ENCODE data around the gene CT45A7. TPM values are rescaled to one million over a fixed set of nuclear protein-coding genes. Genes with fewer than 3 reads are reported as not detected.
"Not testable (repeated sequence)": the region's sequence is repeated elsewhere in the genome, so short reads cannot be mapped to it uniquely, and the experiment has no call there.

CT45A7 gene
- total and polyA plus RNA-seq, 2 of the 4 experiments (the other 2 are of a cell fraction), result not detected

GRCh38 chrX:135819912-135820311 lies 17.2 kb downstream of the CT45A7 start, which contains the start of gene CT45A2:
CT45A2 (minus strand) TSS chrX:135820012; CDS start chrX:135816265, 3,747 bp downstream.
- BruUV-seq (replicated peaks); H3K4ac ChIP-seq (ENCODE audit: low read depth, low read length); H3K4me2 ChIP-seq (ENCODE audit: low read depth, low read length); H2AK9ac ChIP-seq (replicated peaks; ENCODE audit: low read depth, low read length, poor library complexity); dilution Hi-C loops (cut with HindIII; ENCODE audit: low sequenced_read_pairs, unreplicated experiment); H4K8ac ChIP-seq (ENCODE audit: low read depth in 2 of 2, low read length in 2 of 2); H2BK15ac ChIP-seq (ENCODE audit: low read depth, low read length); POLR2A ChIA-PET (ENCODE audit: unreplicated experiment); CTCF ChIA-PET; H3K4me3 ChIP-seq (ENCODE audit: insufficient read depth, low read depth, low read length); H3K18ac ChIP-seq (ENCODE audit: low read depth, low read length); H2AK5ac ChIP-seq (ENCODE audit: low read depth, low read length); ATAC-seq (ENCODE audit: low read depth); H2BK5ac ChIP-seq (ENCODE audit: low read depth, low read length, poor library complexity, severe bottlenecking); intact Hi-C loops (cut with micrococcal nuclease); H2AFZ ChIP-seq (replicated peaks; ENCODE audit: low read length, poor library complexity); H4K20me1 ChIP-seq (ENCODE audit: insufficient read depth, low read length); in situ Hi-C loops (cut with MboI; ENCODE audit: low sequenced_read_pairs); H2BK120ac ChIP-seq (ENCODE audit: low read depth, low read length); H4K5ac ChIP-seq (ENCODE audit: low read depth, low read length); H3K23ac ChIP-seq (ENCODE audit: low read depth, low read length); H3K27me3 ChIP-seq (ENCODE audit: control insufficient read depth, insufficient read depth, low read length); DNase-seq; H4K91ac ChIP-seq (ENCODE audit: insufficient read depth, low read depth, low read length); H3K14ac ChIP-seq (replicated peaks; ENCODE audit: low read depth, low read length); H3K4me1 ChIP-seq (ENCODE audit: control insufficient read depth, insufficient read depth, low read length); H3K36me3 ChIP-seq (ENCODE audit: control insufficient read depth, insufficient read depth, low read length); H3K9ac ChIP-seq (ENCODE audit: low read depth, low read length); H3K9me1 ChIP-seq (ENCODE audit: insufficient read depth, low read length); H3K56ac ChIP-seq (ENCODE audit: extremely low read depth, insufficient read depth, low read length); H3K27ac ChIP-seq (ENCODE audit: insufficient read depth, low read length); H3K79me1 ChIP-seq (ENCODE audit: low read depth in 1 of 2, low read length in 2 of 2); H2BK20ac ChIP-seq (ENCODE audit: low read depth, low read length); H3K9me3 ChIP-seq (ENCODE audit: control insufficient read depth, insufficient read depth, low read length): not testable (repeated sequence)
- WGBS, 2 experiments (ENCODE audit: extremely low coverage in 2 of 2, insufficient read length in 1 of 2), result no CpG with 5 or more reads among the region's 17 CpGs

- no CpG with 5 or more reads among the region's 16 CpGs for WGBS, 2 experiments (ENCODE audit: extremely low coverage in 2 of 2, insufficient read length in 1 of 2)
- H3K23ac ChIP-seq (ENCODE audit: low read depth, low read length); dilution Hi-C loops (cut with HindIII; ENCODE audit: low sequenced_read_pairs, unreplicated experiment); H2AK5ac ChIP-seq (ENCODE audit: low read depth, low read length); CTCF ChIA-PET; H3K14ac ChIP-seq (replicated peaks; ENCODE audit: low read depth, low read length); H4K5ac ChIP-seq (ENCODE audit: low read depth, low read length); H2BK15ac ChIP-seq (ENCODE audit: low read depth, low read length); H3K4me1 ChIP-seq (ENCODE audit: control insufficient read depth, insufficient read depth, low read length); H3K4ac ChIP-seq (ENCODE audit: low read depth, low read length); H2AK9ac ChIP-seq (replicated peaks; ENCODE audit: low read depth, low read length, poor library complexity); POLR2A ChIA-PET (ENCODE audit: unreplicated experiment); H3K56ac ChIP-seq (ENCODE audit: extremely low read depth, insufficient read depth, low read length); H3K9me1 ChIP-seq (ENCODE audit: insufficient read depth, low read length); H4K8ac ChIP-seq (ENCODE audit: low read depth in 2 of 2, low read length in 2 of 2); H3K27me3 ChIP-seq (ENCODE audit: control insufficient read depth, insufficient read depth, low read length); H3K36me3 ChIP-seq (ENCODE audit: control insufficient read depth, insufficient read depth, low read length); H3K4me3 ChIP-seq (ENCODE audit: insufficient read depth, low read depth, low read length); H2BK5ac ChIP-seq (ENCODE audit: low read depth, low read length, poor library complexity, severe bottlenecking); H3K18ac ChIP-seq (ENCODE audit: low read depth, low read length); H4K20me1 ChIP-seq (ENCODE audit: insufficient read depth, low read length); intact Hi-C loops (cut with micrococcal nuclease); H3K9ac ChIP-seq (ENCODE audit: low read depth, low read length); H3K79me1 ChIP-seq (ENCODE audit: low read depth in 1 of 2, low read length in 2 of 2); DNase-seq; H4K91ac ChIP-seq (ENCODE audit: insufficient read depth, low read depth, low read length); H2AFZ ChIP-seq (replicated peaks; ENCODE audit: low read length, poor library complexity); H2BK120ac ChIP-seq (ENCODE audit: low read depth, low read length); BruUV-seq (replicated peaks); H3K9me3 ChIP-seq (ENCODE audit: control insufficient read depth, insufficient read depth, low read length); ATAC-seq (ENCODE audit: low read depth); H2BK20ac ChIP-seq (ENCODE audit: low read depth, low read length); H3K27ac ChIP-seq (ENCODE audit: insufficient read depth, low read length); in situ Hi-C loops (cut with MboI; ENCODE audit: low sequenced_read_pairs); H3K4me2 ChIP-seq (ENCODE audit: low read depth, low read length): not testable (repeated sequence)
Measured at GRCh38 chrX:135802687-135803086, 34.4 kb downstream of the CT45A7 start, which contains the start of gene CT45A6. CT45A6 (minus strand) TSS chrX:135802787; CDS start chrX:135798993, 3,794 bp downstream.

All from IMR-90 (cell line).